Activated CD8-positive, alpha-beta T cell treated with anti-CD3 and anti-CD28 coated beads, Interleukin-2, amount 10 ng/mL, durations not matched to agents 7 days and 5 days (primary cell): ENCODE results near the gene LRMDA. TPM values are rescaled to one million over a fixed set of nuclear protein-coding genes. Genes with fewer than 3 reads are reported as not detected.

Source experiments
- ATAC-seq: fragments of 150-1000 bp; cut with Tn5 transposase; one replicate; pipeline ENCODE4 v1.10.0; 2021; ENCODE audit warnings: moderate library complexity
- CTCF ChIA-PET: fragments of 350-600 bp; sonication (Branson Sonifier 250); formaldehyde crosslinking; loops from one replicate; lab custom pipeline; 2021; ENCODE audit warnings: antibody characterized with exemption; lab: Charles Lee
- POLR2A ChIA-PET: fragments of 350-600 bp; sonication (Branson Sonifier 250); formaldehyde crosslinking; loops from one replicate; lab custom pipeline; 2021; ENCODE audit warnings: antibody characterized with exemption; lab: Charles Lee
- DNase-seq: peaks from one replicate; pipeline ENCODE4 v3.0.0-alpha.2; 2020
- H3K27ac Mint-ChIP-seq: one replicate; pipeline ENCODE4 v1.8.0; 2021; ENCODE audit warnings: mild to moderate bottlenecking, mixed read lengths
- H3K27me3 Mint-ChIP-seq: one replicate; pipeline ENCODE4 v1.8.0; 2021; ENCODE audit warnings: low read depth, mixed read lengths
- H3K36me3 Mint-ChIP-seq: one replicate; pipeline ENCODE4 v1.8.0; 2021; ENCODE audit warnings: low read depth, mixed read lengths
- H3K4me1 Mint-ChIP-seq: one replicate; pipeline ENCODE4 v1.8.0; 2021; ENCODE audit warnings: low read depth, mixed read lengths
- H3K4me3 Mint-ChIP-seq: one replicate; pipeline ENCODE4 v1.8.0; 2021; ENCODE audit warnings: mild to moderate bottlenecking, mixed read lengths
- H3K9me3 Mint-ChIP-seq: one replicate; pipeline ENCODE4 v1.8.0; 2022; ENCODE audit warnings: mixed read lengths; ENCODE audit not compliant: insufficient read depth
- total RNA-seq, 2 experiments: library from RNA; stranded (reverse); gene quantifications; one replicate each; pipeline ENCODE4 v1.2.3, GENCODE V29; 2021

LRMDA gene
- total RNA-seq, 2 experiments from 2014 or later, result not detected

DNA sequence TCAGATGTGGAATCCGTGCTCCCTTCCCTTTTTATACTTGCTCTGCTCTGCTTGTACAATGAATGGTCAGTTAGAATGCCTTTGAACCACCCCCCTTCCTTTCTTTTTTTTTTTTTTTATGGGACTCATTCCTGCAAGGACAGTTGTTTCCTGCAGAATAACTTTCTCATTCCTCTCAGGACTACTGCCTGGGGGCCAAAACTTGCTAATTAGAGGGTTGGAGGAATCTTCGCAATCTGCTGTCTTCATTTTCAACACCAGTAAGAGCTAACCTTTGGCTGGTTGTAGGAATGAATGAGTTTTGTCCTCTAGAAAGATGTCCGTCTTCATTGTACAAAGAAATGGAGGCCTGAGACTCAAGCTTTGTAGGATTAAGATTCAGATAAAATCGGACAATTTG is 868.1 kb downstream of the LRMDA start:
- no peaks in the 10 kb centered on the region for H3K36me3 Mint-ChIP-seq
- H3K4me3 Mint-ChIP-seq, result no peak overlapping the region
- ATAC-seq (no peak), DNase-seq (no peak)
- H3K9me3 Mint-ChIP-seq, result no peaks in the 10 kb centered on the region
- no peaks in the 10 kb centered on the region for H3K4me1 Mint-ChIP-seq
- CTCF ChIA-PET, result no interaction called here
- H3K27me3 Mint-ChIP-seq, result no peaks in the 10 kb centered on the region
- POLR2A ChIA-PET, result no interaction called here
- H3K27ac Mint-ChIP-seq, result no peak overlapping the region

GRCh38 chr10:76301211-76301610 is 869.8 kb downstream of the LRMDA start:
- POLR2A ChIA-PET, result interaction anchor here (0.9 kb wide), 1 partner anchor 10 kb away, joined by 3 read pairs; no protein-coding TSS in a partner anchor
- ATAC-seq, result no peak
- DNase-seq, result no peak
- no peaks in the 10 kb centered on the region for H3K9me3 Mint-ChIP-seq
- no peaks in the 10 kb centered on the region for H3K4me1 Mint-ChIP-seq
- no peak overlapping the region for H3K27ac Mint-ChIP-seq
- no peaks in the 10 kb centered on the region for H3K36me3 Mint-ChIP-seq
- no peaks in the 10 kb centered on the region for H3K27me3 Mint-ChIP-seq
- CTCF ChIA-PET, result no interaction called here
- no peak overlapping the region for H3K4me3 Mint-ChIP-seq

- H3K9me3 Mint-ChIP-seq, result no peaks in the 10 kb centered on the region
- H3K36me3 Mint-ChIP-seq, result no peaks in the 10 kb centered on the region
- H3K4me3 Mint-ChIP-seq, result no peak overlapping the region
- ChIA-PET CTCF (no interaction called here), POLR2A (interaction anchor here (0.9 kb wide), 1 partner anchor 10 kb away, joined by 3 read pairs; no protein-coding TSS in a partner anchor)
- no peaks in the 10 kb centered on the region for H3K4me1 Mint-ChIP-seq
- no peak for DNase-seq
- H3K27me3 Mint-ChIP-seq, result no peaks in the 10 kb centered on the region
- no peak for ATAC-seq
- no peak overlapping the region for H3K27ac Mint-ChIP-seq
Observed at GRCh38 chr10:76301950-76302349, 870.5 kb downstream of the LRMDA start.

- DNase-seq (no peak), ATAC-seq (no peak)
- Mint-ChIP-seq H3K9me3 (no peaks in the 10 kb centered on the region), H3K4me3 (no peak overlapping the region), H3K27me3 (no peaks in the 10 kb centered on the region), H3K4me1 (no peaks in the 10 kb centered on the region), H3K36me3 (no peaks in the 10 kb centered on the region), H3K27ac (no peak overlapping the region)
- CTCF ChIA-PET, result interaction anchor here (0.7 kb wide), 1 partner anchor 450 kb away, joined by 4 read pairs; no protein-coding TSS in a partner anchor
- POLR2A ChIA-PET, result no interaction called here
Observed at GRCh38 chr10:76302481-76302880, 871.1 kb downstream of the LRMDA start.

DNA sequence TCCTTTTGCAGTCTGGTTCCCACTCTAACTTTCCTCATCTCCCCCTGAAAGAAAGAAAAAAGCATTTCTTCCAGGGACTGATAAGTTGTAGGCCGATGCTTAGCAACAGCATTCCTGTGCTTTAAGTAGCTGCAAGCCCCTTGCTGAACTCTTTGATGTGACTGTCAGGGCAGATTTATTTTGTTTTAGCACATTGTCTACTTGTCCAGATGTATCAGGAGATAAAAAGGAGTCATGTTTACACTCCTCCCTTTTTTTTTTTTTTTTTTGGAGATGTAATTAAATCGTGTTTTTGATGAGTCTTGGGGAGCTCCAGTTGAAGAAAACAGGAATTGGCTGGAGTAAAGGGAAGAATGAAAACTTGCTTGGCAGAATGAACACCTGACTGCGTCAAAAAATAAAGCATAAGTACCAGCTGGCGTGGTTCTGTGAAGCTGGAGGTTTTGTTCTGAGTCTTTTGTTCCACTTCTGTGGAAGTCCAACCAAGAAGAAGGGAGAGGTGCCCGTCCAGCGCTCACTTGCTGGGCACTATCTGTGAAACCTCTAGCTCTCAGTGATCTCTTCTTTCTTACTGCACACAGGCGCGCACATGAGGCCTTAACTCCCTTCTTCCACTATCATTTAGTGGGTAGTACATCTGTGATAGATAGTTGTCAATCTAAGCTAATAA is 871.7 kb downstream of the LRMDA start:
- DNase-seq (no peak), ATAC-seq (no peak)
- POLR2A ChIA-PET, result interaction anchor here (0.7 kb wide), 1 partner anchor 415 kb away, joined by 6 read pairs; no protein-coding TSS in a partner anchor
- H3K27me3 Mint-ChIP-seq, result no peaks in the 10 kb centered on the region
- CTCF ChIA-PET, result interaction anchor here (0.7 kb wide), 1 partner anchor 449 kb away, joined by 4 read pairs; no protein-coding TSS in a partner anchor
- H3K4me1 Mint-ChIP-seq, result no peaks in the 10 kb centered on the region
- no peak overlapping the region for H3K4me3 Mint-ChIP-seq
- no peaks in the 10 kb centered on the region for H3K36me3 Mint-ChIP-seq
- H3K27ac Mint-ChIP-seq, result no peak overlapping the region
- H3K9me3 Mint-ChIP-seq, result no peaks in the 10 kb centered on the region

- H3K4me1 Mint-ChIP-seq, result no peaks in the 10 kb centered on the region
- H3K27ac Mint-ChIP-seq, result no peak overlapping the region
- DNase-seq, result no peak
- H3K36me3 Mint-ChIP-seq, result no peaks in the 10 kb centered on the region
- ChIA-PET POLR2A (interaction anchor here (0.7 kb wide), 1 partner anchor 416 kb away, joined by 6 read pairs; no protein-coding TSS in a partner anchor), CTCF (no interaction called here)
- H3K27me3 Mint-ChIP-seq, result no peaks in the 10 kb centered on the region
- no peak overlapping the region for H3K4me3 Mint-ChIP-seq
- no peak for ATAC-seq
- no peaks in the 10 kb centered on the region for H3K9me3 Mint-ChIP-seq
Observed at GRCh38 chr10:76303682-76304316, 872.4 kb downstream of the LRMDA start.

DNA sequence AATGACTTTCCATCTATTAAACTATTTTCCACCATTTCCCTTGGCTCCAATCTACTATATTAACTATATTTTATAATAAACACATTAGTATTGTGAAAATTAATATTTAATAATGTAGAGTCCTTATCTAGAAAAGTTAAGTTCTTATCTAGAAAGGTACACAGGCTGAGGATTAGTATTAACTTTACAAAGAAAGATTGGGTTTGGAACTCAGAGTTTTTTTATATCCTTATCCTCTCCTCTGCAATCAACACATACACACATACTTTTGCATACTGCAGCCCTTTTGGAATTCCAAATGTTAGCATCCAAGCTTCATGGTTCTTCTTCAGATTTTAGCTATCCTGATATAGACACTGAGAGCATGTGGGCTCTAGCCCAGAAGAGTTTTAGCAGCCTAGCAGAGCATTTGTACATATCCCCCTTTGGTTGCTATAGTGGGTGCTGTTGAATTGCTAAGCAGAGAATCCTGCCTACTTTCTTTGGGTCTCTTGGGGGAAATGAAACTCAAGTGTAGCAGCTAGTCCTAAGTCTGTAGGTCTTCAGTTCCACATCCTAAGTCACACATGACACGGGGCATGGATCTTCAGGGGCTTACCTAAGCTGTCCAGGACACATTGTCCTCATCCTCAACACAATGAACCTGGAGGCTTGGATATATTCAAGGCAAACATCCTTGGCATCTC is 874.6 kb downstream of the LRMDA start:
- POLR2A ChIA-PET, result no interaction called here
- Mint-ChIP-seq H3K4me1 (no peaks in the 10 kb centered on the region), H3K27me3 (no peaks in the 10 kb centered on the region), H3K27ac (no peak overlapping the region), H3K9me3 (no peaks in the 10 kb centered on the region), H3K4me3 (no peak overlapping the region), H3K36me3 (no peaks in the 10 kb centered on the region)
- CTCF ChIA-PET, result no interaction called here
- DNase-seq, result no peak
- no peak for ATAC-seq

DNA sequence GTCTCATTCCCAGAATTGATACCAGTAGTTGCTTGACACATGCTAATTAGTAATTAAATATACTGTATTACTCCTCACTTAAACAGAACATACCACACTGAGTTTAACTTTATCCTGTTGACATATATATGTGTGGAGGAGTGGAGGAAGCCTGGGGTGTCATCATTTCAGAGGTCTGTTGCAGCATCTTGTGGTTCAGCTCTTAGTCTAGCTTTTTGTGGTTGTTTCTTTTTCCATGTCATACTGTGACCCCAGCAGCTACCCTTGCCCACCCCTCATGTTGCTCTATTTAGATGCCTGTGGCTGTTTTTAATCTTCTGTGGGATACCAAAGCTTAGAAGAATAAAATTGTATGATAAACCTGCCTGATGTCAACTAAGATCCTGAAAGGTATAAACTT is 875.4 kb downstream of the LRMDA start:
- no peak for ATAC-seq
- Mint-ChIP-seq H3K27me3 (no peaks in the 10 kb centered on the region), H3K36me3 (no peaks in the 10 kb centered on the region), H3K4me3 (no peak overlapping the region), H3K4me1 (no peaks in the 10 kb centered on the region), H3K9me3 (no peaks in the 10 kb centered on the region), H3K27ac (no peak overlapping the region)
- DNase-seq, result no peak
- POLR2A ChIA-PET, result no interaction called here
- CTCF ChIA-PET, result no interaction called here

GRCh38 chr10:76309070-76309469 is 877.6 kb downstream of the LRMDA start:
- ChIA-PET POLR2A (no interaction called here), CTCF (no interaction called here)
- Mint-ChIP-seq H3K4me1 (no peaks in the 10 kb centered on the region), H3K4me3 (no peak overlapping the region), H3K9me3 (no peaks in the 10 kb centered on the region), H3K27ac (no peak overlapping the region), H3K36me3 (no peaks in the 10 kb centered on the region), H3K27me3 (no peaks in the 10 kb centered on the region)
- DNase-seq (no peak), ATAC-seq (no peak)

DNA sequence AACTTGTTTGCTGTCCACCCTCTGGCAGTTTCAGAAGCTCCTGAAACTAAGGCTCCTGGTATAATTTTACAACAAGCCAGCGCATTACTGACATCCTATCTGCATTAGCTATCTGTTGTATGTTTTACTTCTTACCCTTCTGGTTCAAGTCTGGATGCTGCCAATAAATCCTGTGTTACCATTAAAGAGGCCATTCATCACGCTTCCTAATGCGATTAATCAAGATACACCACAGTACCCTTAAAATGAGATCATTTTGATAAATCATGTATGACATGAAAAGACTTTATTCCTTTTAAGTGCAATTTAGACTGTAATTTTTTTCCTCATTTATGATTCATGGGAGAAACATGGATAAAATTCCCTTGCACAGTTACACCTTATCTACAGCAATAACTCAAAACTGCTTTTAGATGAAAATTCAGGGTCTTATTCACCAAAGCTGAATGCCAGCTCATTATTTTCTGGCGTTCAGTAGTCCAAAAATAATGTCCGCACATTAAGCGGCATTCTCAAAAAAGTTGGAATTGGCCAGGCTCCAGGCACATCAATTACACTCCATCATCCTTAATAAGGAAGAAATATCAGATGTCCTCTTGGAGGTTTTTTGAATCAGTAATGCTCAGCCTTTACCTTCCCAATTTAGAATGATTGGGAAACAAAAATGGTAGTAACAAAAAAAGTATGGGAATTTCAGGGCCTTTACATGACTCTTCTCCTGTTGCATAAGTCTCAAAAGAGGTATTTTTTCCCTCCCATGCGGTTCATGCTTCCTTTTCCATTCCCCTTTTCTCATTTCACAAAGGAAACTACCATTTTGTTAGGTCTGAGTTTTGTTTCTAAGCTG is 878.5 kb downstream of the LRMDA start:
- DNase-seq (no peak), ATAC-seq (no peak)
- Mint-ChIP-seq H3K4me1 (no peaks in the 10 kb centered on the region), H3K27ac (no peak overlapping the region), H3K36me3 (no peaks in the 10 kb centered on the region), H3K9me3 (no peaks in the 10 kb centered on the region), H3K27me3 (no peaks in the 10 kb centered on the region), H3K4me3 (no peak overlapping the region)
- CTCF ChIA-PET, result no interaction called here
- POLR2A ChIA-PET, result no interaction called here

GRCh38 chr10:76310588-76311080 is 879.2 kb downstream of the LRMDA start:
- ChIA-PET CTCF (no interaction called here), POLR2A (no interaction called here)
- Mint-ChIP-seq H3K36me3 (no peaks in the 10 kb centered on the region), H3K9me3 (no peaks in the 10 kb centered on the region), H3K4me1 (no peaks in the 10 kb centered on the region), H3K27me3 (no peaks in the 10 kb centered on the region), H3K27ac (no peak overlapping the region), H3K4me3 (no peak overlapping the region)
- ATAC-seq (no peak), DNase-seq (no peak)
